ENCODE results near the gene AFDN. TPM values are rescaled to one million over a fixed set of nuclear protein-coding genes. Genes with fewer than 3 reads are reported as not detected.

Gene AFDN
- total and polyA plus RNA-seq, 2 experiments from 2014 or later, result 130 to 198 TPM

GRCh38 chr6:167828325-167828956 lies 1.7 kb downstream of the AFDN start:
- 33% methylated on average over 4 of the region's 4 CpGs for WGBS (ENCODE audit: low lambda C conversion rate, missing lambda C conversion rate)
- Histone ChIP-seq H3K36me3 (replicated peaks; ENCODE audit: insufficient read depth, low read depth) (no peaks in the 10 kb centered on the region), H3K4me2 (peak overlapping the region; percentile 78), H3K9me3 (ENCODE audit: low read depth) (no peaks in the 10 kb centered on the region), H2AFZ (no peak overlapping the region), H4K20me1 (ENCODE audit: insufficient read depth, poor library complexity, severe bottlenecking) (peaks cover 55% of the 10 kb centered on the region), H3K9me2 (replicated peaks; ENCODE audit: insufficient read depth) (no peaks in the 10 kb centered on the region), H3K79me2 (peaks cover 58% of the 10 kb centered on the region), H3K27me3 (no peaks in the 10 kb centered on the region), H3K27ac (peak overlapping the region; percentile 97), H3K4me3 (peak overlapping the region; percentile 86), H3K4me1 (ENCODE audit: insufficient read depth) (peaks cover 33% of the 10 kb centered on the region)
- no peak for DNase-seq (ENCODE audit: low spot score)
- TF ChIP-seq EZH2phosphoT487 (IDR thresholded peaks at IDR 0.05; ENCODE audit: low read depth, severe bottlenecking, unreplicated experiment), result no peak
- TF ChIP-seq CTCF (IDR thresholded peaks at IDR 0.05; ENCODE audit: poor library complexity), result no peak

GRCh38 chr6:167829513-167829912 lies 2.8 kb downstream of the AFDN start:
- Histone ChIP-seq H4K20me1 (ENCODE audit: insufficient read depth, poor library complexity, severe bottlenecking) (peaks cover 66% of the 10 kb centered on the region), H3K4me2 (peak overlapping the region; percentile 78), H3K9me3 (ENCODE audit: low read depth) (no peaks in the 10 kb centered on the region), H2AFZ (no peak overlapping the region), H3K9me2 (replicated peaks; ENCODE audit: insufficient read depth) (no peaks in the 10 kb centered on the region), H3K36me3 (replicated peaks; ENCODE audit: insufficient read depth, low read depth) (no peaks in the 10 kb centered on the region), H3K4me3 (peak overlapping the region; percentile 5), H3K27me3 (no peaks in the 10 kb centered on the region), H3K27ac (peak overlapping the region; percentile 97), H3K4me1 (ENCODE audit: insufficient read depth) (peaks cover 34% of the 10 kb centered on the region), H3K79me2 (peaks cover 69% of the 10 kb centered on the region)
- TF ChIP-seq EZH2phosphoT487 (IDR thresholded peaks at IDR 0.05; ENCODE audit: low read depth, severe bottlenecking, unreplicated experiment) (no peak), EZH2 (IDR thresholded peaks at IDR 0.05; ENCODE audit: borderline replicate concordance) (no peak), CTCF (IDR thresholded peaks at IDR 0.05; ENCODE audit: poor library complexity) (no peak)
- no peak for DNase-seq (ENCODE audit: low spot score)

GRCh38 chr6:167831281-167831828 lies 4.6 kb downstream of the AFDN start:
- Histone ChIP-seq H3K9me3 (ENCODE audit: low read depth) (no peaks in the 10 kb centered on the region), H3K27ac (peak overlapping the region; percentile 39), H3K4me2 (peak overlapping the region; percentile 78), H3K9me2 (replicated peaks; ENCODE audit: insufficient read depth) (no peaks in the 10 kb centered on the region), H3K27me3 (no peaks in the 10 kb centered on the region), H3K4me1 (ENCODE audit: insufficient read depth) (peaks cover 29% of the 10 kb centered on the region), H4K20me1 (ENCODE audit: insufficient read depth, poor library complexity, severe bottlenecking) (peaks cover 83% of the 10 kb centered on the region), H3K79me2 (peaks cover 88% of the 10 kb centered on the region), H2AFZ (no peak overlapping the region), H3K4me3 (no peak overlapping the region), H3K36me3 (replicated peaks; ENCODE audit: insufficient read depth, low read depth) (no peaks in the 10 kb centered on the region)
- no peak for DNase-seq (ENCODE audit: low spot score)
- TF ChIP-seq EZH2 (IDR thresholded peaks at IDR 0.05; ENCODE audit: borderline replicate concordance), result no peak
- no peak for TF ChIP-seq CTCF (IDR thresholded peaks at IDR 0.05; ENCODE audit: poor library complexity)
- no peak for TF ChIP-seq EZH2phosphoT487 (IDR thresholded peaks at IDR 0.05; ENCODE audit: low read depth, severe bottlenecking, unreplicated experiment)
- 54% methylated on average over 3 of the region's 3 CpGs for WGBS (ENCODE audit: low lambda C conversion rate, missing lambda C conversion rate)
